HepG2 (cell line): ENCODE measurements around the gene GGA1. TPM values are rescaled to one million over a fixed set of nuclear protein-coding genes. Genes with fewer than 3 reads are reported as not detected.
A peak's percentile ranks its signal among the peaks of the same experiment; 100 is the strongest.

Experiments used
- ATAC-seq: fragments of 200-7000 bp; cut with Tn5 transposase; 3 replicates; pipeline ENCODE4 v1.9.1; 2020; ENCODE audit warnings: mild to moderate bottlenecking, moderate library complexity
- BruUV-seq: library from RNA; stranded (reverse); fragments of 400-500 nt; replicated peaks from 2 replicates; lab custom pipeline; 2021; lab: Mats Ljungman, UMichigan
- CTCF ChIA-PET: fragments of 300-600 bp; formaldehyde crosslinking; extraction: SDS; loops from one replicate; lab custom pipeline; 2021; ENCODE audit warnings: low total read pairs, inconsistent platforms, low intra/inter-chr PET ratio; lab: Yijun Ruan, JAX
- POLR2A ChIA-PET: fragments of 350-600 bp; sonication (Branson Sonifier 250); formaldehyde crosslinking; loops from one replicate; lab custom pipeline; 2020; ENCODE audit warnings: antibody characterized with exemption, inconsistent platforms; lab: Yijun Ruan, JAX
- DNase-seq: peaks from one replicate; pipeline ENCODE4 v3.0.0-alpha.2; 2015; ENCODE audit warnings: low spot score
- FAIRE-seq: peaks from 3 replicates; lab custom pipeline; 2011; peaks lifted over from hg19 to GRCh38; lab: Jason Lieb, UNC
- H2AFZ ChIP-seq: one replicate; pipeline ENCODE4 v1.6.1; 2011; ENCODE audit warnings: low read length, inconsistent platforms
- H3K27ac ChIP-seq: fragments of 300-600 bp; 3 replicates; pipeline ENCODE4 v1.8.0; 2011; ENCODE audit warnings: mixed run types, mild to moderate bottlenecking, mixed read lengths, low read length, inconsistent platforms; ENCODE audit not compliant: insufficient read depth; ENCODE audit errors: extremely low read length
- H3K27me3 ChIP-seq, 2 experiments: fragments of 200-600 bp in 1 of 2; 2 replicates in 1 of 2; 3 replicates in 1 of 2; pipeline versions ENCODE4 v1.6.0 to v1.8.0; 2011; ENCODE audit warnings: low read length in 2 of 2, mild to moderate bottlenecking in 2 of 2, moderate library complexity in 2 of 2, inconsistent platforms in 1 of 2; ENCODE audit not compliant: insufficient read depth in 2 of 2, control insufficient read depth in 1 of 2
- H3K36me3 ChIP-seq, 2 experiments: fragments of 200-600 bp in 1 of 2; replicated peaks in 1 of 2; 2 replicates in 1 of 2; 3 replicates in 1 of 2; pipeline versions ENCODE4 v1.5.1 to v1.8.0; 2011; ENCODE audit warnings: low read length in 2 of 2, inconsistent platforms in 1 of 2; ENCODE audit not compliant: insufficient read depth in 2 of 2, control insufficient read depth in 1 of 2
- H3K4me1 ChIP-seq: 2 replicates; pipeline ENCODE4 v1.5.1; 2012; ENCODE audit warnings: low read length, inconsistent platforms; ENCODE audit not compliant: insufficient read depth
- H3K4me2 ChIP-seq: 2 replicates; pipeline ENCODE4 v1.6.0; 2011; ENCODE audit warnings: low read depth, low read length, inconsistent platforms
- H3K4me3 ChIP-seq, 3 experiments: fragments of 200-600 bp in 1 of 3; sonication (generic), shearing (Covaris generic) in 1 of 3; replicated peaks in 1 of 3; 2 replicates each; pipeline ENCODE4 v1.5.1; 2011 to 2016; ENCODE audit warnings: low read length in 3 of 3, inconsistent platforms in 2 of 3, low read depth in 2 of 3, mild to moderate bottlenecking in 2 of 3, control low read depth in 1 of 3, mixed read lengths in 1 of 3; ENCODE audit not compliant: insufficient read depth in 1 of 3
- H3K79me2 ChIP-seq: one replicate; pipeline ENCODE4 v1.6.1; 2011; ENCODE audit warnings: low read length, inconsistent platforms; ENCODE audit not compliant: insufficient read depth
- H3K9ac ChIP-seq: 2 replicates; pipeline ENCODE4 v1.6.0; 2011; ENCODE audit warnings: mild to moderate bottlenecking, low read depth, low read length, inconsistent platforms; ENCODE audit not compliant: insufficient read depth
- H3K9me3 ChIP-seq: 2 replicates; pipeline ENCODE4 v1.5.1; 2012; ENCODE audit warnings: mild to moderate bottlenecking, low read length
- H4K20me1 ChIP-seq: 2 replicates; pipeline ENCODE4 v1.6.0; 2011; ENCODE audit warnings: inconsistent platforms, mild to moderate bottlenecking, low read length, moderate library complexity; ENCODE audit not compliant: insufficient read depth
- PAWR ChIP-seq: sonication (generic); formaldehyde crosslinking; IDR thresholded peaks from 2 replicates; pipeline ENCODE4 v1.4.0; 2020; ENCODE audit warnings: missing genetic modification reagents, mild to moderate bottlenecking, borderline replicate concordance
- PHB2 ChIP-seq: fragments of 450-650 bp; IDR thresholded peaks from 2 replicates; pipeline ENCODE4 v1.6.1; 2018; ENCODE audit not compliant: partially characterized antibody
- TFDP1 ChIP-seq: IDR thresholded peaks from 2 replicates; pipeline ENCODE4 v1.6.1; 2016; ENCODE audit warnings: missing compliant biosample characterization, missing genetic modification reagents, borderline replicate concordance
- ZNF276 ChIP-seq: sonication (generic); formaldehyde crosslinking; IDR thresholded peaks from 2 replicates; pipeline ENCODE4 v1.4.0; 2020; ENCODE audit warnings: mild to moderate bottlenecking, low read depth, missing genetic modification reagents
- ZNF629 ChIP-seq: sonication (generic); formaldehyde crosslinking; conservative IDR thresholded peaks from 2 replicates; pipeline ENCODE4 v1.5.0; 2020; ENCODE audit warnings: missing genetic modification reagents
- WGBS: methylation state at CpG from one replicate; pipeline ENCODE4 v1.1.6; 2017; ENCODE audit warnings: low lambda C conversion rate; 5-methylcytosine and 5-hydroxymethylcytosine counted together
- in situ Hi-C: cut with HindIII; loops from 2 replicates; pipeline ENCODE4 v1.10.0; 2017; ENCODE audit warnings: low pct_unique_long_range_greater_than_20kb; ENCODE audit not compliant: extremely low pct_ligation_motif_present
- intact Hi-C: fragments of 100-400 bp; cut with micrococcal nuclease; formaldehyde crosslinking; loops from one replicate; pipeline ENCODE4 v1.10.0; 2022; ENCODE audit not compliant: unreplicated experiment
- polyA plus RNA-seq, 8 experiments: library from polyadenylated mRNA; depleted of rRNA in 3 of 8; stranded (reverse) in 7 of 8; unstranded in 1 of 8; fragments of >200 nt; fragmentation: Illumina TruSeq in 4 of 8; extraction: Trizol in 4 of 8; gene quantifications; 2 replicates each; pipeline versions ENCODE4 v1.2.1 to v1.2.3, GENCODE V29; 2011 to 2016; ENCODE audit warnings: low read depth in 4 of 8, missing spikeins in 1 of 8, mixed read lengths in 1 of 8; ENCODE audit not compliant: insufficient read depth in 1 of 8
- total RNA-seq, 5 experiments: library from RNA; depleted of rRNA; stranded (reverse); fragments of >200 nt; fragmentation: Illumina TruSeq; extraction: Trizol; gene quantifications; 2 replicates each; pipeline ENCODE4 v1.2.3, GENCODE V29; 2016; ENCODE audit warnings: low read depth in 1 of 5
- TF ChIP-seq, protein P1 (sequence below): sonication (generic); formaldehyde crosslinking; conservative IDR thresholded peaks from 2 replicates; pipeline ENCODE4 v1.4.0; 2020; ENCODE audit warnings: missing genetic modification reagents
- TF ChIP-seq, protein P2 (sequence below): sonication (generic); formaldehyde crosslinking; IDR thresholded peaks from 2 replicates; pipeline ENCODE4 v1.8.0; 2022; ENCODE audit warnings: missing genetic modification reagents, mild to moderate bottlenecking, borderline replicate concordance

GGA1 gene
- total and polyA plus RNA-seq, 2 of the 13 experiments (the other 11 are each of a cell fraction or from before 2014, with no cell fraction given), result 29.1 to 87.2 TPM

GRCh38 chr22:37636949-37637273, 28.3 kb downstream of the GGA1 start:
- TF ChIP-seq, protein P1, sequence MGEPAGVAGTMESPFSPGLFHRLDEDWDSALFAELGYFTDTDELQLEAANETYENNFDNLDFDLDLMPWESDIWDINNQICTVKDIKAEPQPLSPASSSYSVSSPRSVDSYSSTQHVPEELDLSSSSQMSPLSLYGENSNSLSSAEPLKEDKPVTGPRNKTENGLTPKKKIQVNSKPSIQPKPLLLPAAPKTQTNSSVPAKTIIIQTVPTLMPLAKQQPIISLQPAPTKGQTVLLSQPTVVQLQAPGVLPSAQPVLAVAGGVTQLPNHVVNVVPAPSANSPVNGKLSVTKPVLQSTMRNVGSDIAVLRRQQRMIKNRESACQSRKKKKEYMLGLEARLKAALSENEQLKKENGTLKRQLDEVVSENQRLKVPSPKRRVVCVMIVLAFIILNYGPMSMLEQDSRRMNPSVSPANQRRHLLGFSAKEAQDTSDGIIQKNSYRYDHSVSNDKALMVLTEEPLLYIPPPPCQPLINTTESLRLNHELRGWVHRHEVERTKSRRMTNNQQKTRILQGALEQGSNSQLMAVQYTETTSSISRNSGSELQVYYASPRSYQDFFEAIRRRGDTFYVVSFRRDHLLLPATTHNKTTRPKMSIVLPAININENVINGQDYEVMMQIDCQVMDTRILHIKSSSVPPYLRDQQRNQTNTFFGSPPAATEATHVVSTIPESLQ (CRISPR knock-in tag), result no peak
- TF ChIP-seq PAWR (CRISPR knock-in tag) (no peak), PHB2 (no peak), TFDP1 (CRISPR knock-in tag) (no peak), ZNF276 (CRISPR knock-in tag) (no peak), ZNF629 (CRISPR knock-in tag) (peak; percentile 71)
- TF ChIP-seq, protein P2, sequence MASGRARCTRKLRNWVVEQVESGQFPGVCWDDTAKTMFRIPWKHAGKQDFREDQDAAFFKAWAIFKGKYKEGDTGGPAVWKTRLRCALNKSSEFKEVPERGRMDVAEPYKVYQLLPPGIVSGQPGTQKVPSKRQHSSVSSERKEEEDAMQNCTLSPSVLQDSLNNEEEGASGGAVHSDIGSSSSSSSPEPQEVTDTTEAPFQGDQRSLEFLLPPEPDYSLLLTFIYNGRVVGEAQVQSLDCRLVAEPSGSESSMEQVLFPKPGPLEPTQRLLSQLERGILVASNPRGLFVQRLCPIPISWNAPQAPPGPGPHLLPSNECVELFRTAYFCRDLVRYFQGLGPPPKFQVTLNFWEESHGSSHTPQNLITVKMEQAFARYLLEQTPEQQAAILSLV (CRISPR knock-in tag), result no peak
- DNase-seq, result no peak
- H2AFZ ChIP-seq, result no peak overlapping the region
- H4K20me1 ChIP-seq, result 0 out of 2 replicates have a peak, but pooled peaks cover 4% of the 10 kb centered on the region
- H3K79me2 ChIP-seq, result peaks cover 10% of the 10 kb centered on the region
- H3K9me3 ChIP-seq, result no peaks in the 10 kb centered on the region
- ATAC-seq, result no peak
- intact Hi-C loops (loop anchor here (2.0 kb wide), 1 partner anchor 14 kb away; no protein-coding TSS in a partner anchor), in situ Hi-C loops (no loop called here)
- H3K9ac ChIP-seq, result no peak overlapping the region
- peaks cover 0 to under 1% of the 10 kb centered on the region in 2 experiments; a peak in 1 of 5 replicates for H3K36me3 ChIP-seq
- CTCF ChIA-PET, result no interaction called here
- POLR2A ChIA-PET, result interaction anchor here (0.9 to 15.8 kb wide), 2 partner anchors 11 to 24 kb away, joined by 4 to 242 read pairs; partner anchors contain the start of gene PDXP
- no TSS peak for BruUV-seq
- H3K4me2 ChIP-seq, result no peak overlapping the region
- no peaks in the 10 kb centered on the region for H3K27me3 ChIP-seq
- H3K4me3 ChIP-seq, result no peak overlapping the region
- 100% methylated on average over 2 of the region's 3 CpGs for WGBS
- no peak overlapping the region for H3K27ac ChIP-seq
- H3K4me1 ChIP-seq, result peaks cover 90% of the 10 kb centered on the region
- FAIRE-seq, result no peak
